SK-N-SH (cell line): Measurements from ENCODE around the gene C9. TPM values are rescaled to one million over a fixed set of nuclear protein-coding genes. Genes with fewer than 3 reads are reported as not detected.

Source experiments
- CTCF ChIA-PET: fragments of 300-600, 350-600 bp; formaldehyde crosslinking; extraction: SDS; loops from one replicate; lab custom pipeline; 2021; lab: Yijun Ruan, JAX
- POLR2A ChIA-PET: fragments of 350-600 bp; sonication (Branson Sonifier 250); formaldehyde crosslinking; extraction: SDS; loops from one replicate; lab custom pipeline; 2020; ENCODE audit warnings: antibody characterized with exemption, inconsistent platforms; lab: Yijun Ruan, JAX
- DNase-seq: peaks from one replicate; pipeline ENCODE4 v3.0.0; 2012
- H2AFZ ChIP-seq: fragments of 200-600 bp; sonication (generic); 2 replicates; pipeline ENCODE4 v1.8.1; 2016; ENCODE audit warnings: antibody characterized with exemption, mild to moderate bottlenecking, low read depth
- H3F3A ChIP-seq: fragments of 200-600 bp; sonication (generic); replicated peaks from 2 replicates; pipeline ENCODE3; 2016; ENCODE audit warnings: antibody characterized with exemption, mild to moderate bottlenecking; ENCODE audit not compliant: insufficient read depth
- H3K27ac ChIP-seq, 2 experiments: fragments of 200-500 bp in 1 of 2; fragments of 200-600 bp in 1 of 2; sonication (Bioruptor generic) in 1 of 2; sonication (generic), shearing (Covaris generic) in 1 of 2; 2 replicates each; pipeline versions ENCODE4 v1.5.1 to v1.6.1; 2014 to 2016; ENCODE audit warnings: low read depth in 2 of 2, inconsistent platforms in 1 of 2, low read length in 1 of 2, mild to moderate bottlenecking in 1 of 2, mixed read lengths in 1 of 2
- H3K27me3 ChIP-seq: fragments of 200-600 bp; sonication (generic), shearing (Covaris generic); 2 replicates; pipeline ENCODE4 v1.6.1; 2016; ENCODE audit warnings: mixed run types; ENCODE audit not compliant: insufficient read depth
- H3K36me3 ChIP-seq, 2 experiments: fragments of 200-500 bp in 1 of 2; fragments of 200-600 bp in 1 of 2; sonication (Bioruptor generic) in 1 of 2; sonication (generic) in 1 of 2; replicated peaks in 1 of 2; 2 replicates each; pipeline versions ENCODE3 to v1.5.1; 2014 to 2016; ENCODE audit warnings: low read length in 1 of 2, mild to moderate bottlenecking in 1 of 2; ENCODE audit not compliant: insufficient read depth in 2 of 2, control insufficient read depth in 1 of 2
- H3K4me1 ChIP-seq, 2 experiments: fragments of 200-500 bp in 1 of 2; fragments of 200-600 bp in 1 of 2; sonication (Bioruptor generic) in 1 of 2; sonication (generic), shearing (Covaris generic) in 1 of 2; 2 replicates each; pipeline versions ENCODE4 v1.5.1 to v1.6.1; 2014 to 2016; ENCODE audit warnings: low read depth in 1 of 2, low read length in 1 of 2, mixed run types in 1 of 2; ENCODE audit not compliant: insufficient read depth in 2 of 2, control insufficient read depth in 1 of 2
- H3K4me2 ChIP-seq: fragments of 200-600 bp; sonication (generic), shearing (Covaris generic); 2 replicates; pipeline ENCODE4 v1.6.1; 2017; ENCODE audit warnings: mixed run types
- H3K4me3 ChIP-seq, 2 experiments: fragments of 200-500 bp in 1 of 2; fragments of 200-600 bp in 1 of 2; sonication (Bioruptor generic) in 1 of 2; sonication (generic), shearing (Covaris generic) in 1 of 2; 2 replicates each; pipeline versions ENCODE4 v1.5.1 to v1.8.1; 2014 to 2016; ENCODE audit warnings: low read depth in 2 of 2, inconsistent platforms in 1 of 2, low read length in 1 of 2, mild to moderate bottlenecking in 1 of 2, mixed read lengths in 1 of 2, moderate library complexity in 1 of 2
- H3K79me2 ChIP-seq: fragments of 200-600 bp; sonication (generic); 2 replicates; pipeline ENCODE4 v1.8.1; 2017; ENCODE audit warnings: mild to moderate bottlenecking; ENCODE audit not compliant: insufficient read depth
- H3K9ac ChIP-seq: fragments of 200-600 bp; sonication (generic); 2 replicates; pipeline ENCODE4 v1.6.1; 2017; ENCODE audit warnings: mixed run types
- H3K9me2 ChIP-seq: fragments of 200-600 bp; sonication (generic); 2 replicates; pipeline ENCODE4 v1.6.1; 2017; ENCODE audit warnings: mixed run types
- H3K9me3 ChIP-seq: fragments of 200-600 bp; sonication (generic); 2 replicates; pipeline ENCODE4 v1.6.1; 2017; ENCODE audit warnings: mixed run types, mild to moderate bottlenecking, moderate library complexity
- H4K20me1 ChIP-seq: fragments of 200-600 bp; sonication (generic); 2 replicates; pipeline ENCODE4 v1.6.1; 2017; ENCODE audit warnings: mild to moderate bottlenecking, mixed run types; ENCODE audit not compliant: insufficient read depth
- CHD2 ChIP-seq: fragments of 150-350 bp; IDR thresholded peaks from 2 replicates; pipeline ENCODE4 v1.6.1; 2018; ENCODE audit warnings: low read length; ENCODE audit not compliant: partially characterized antibody
- CTCF ChIP-seq: fragments of 200-600 bp; sonication (generic); IDR thresholded peaks from 2 replicates; pipeline ENCODE4 v1.6.1; 2017; ENCODE audit warnings: antibody characterized with exemption, mild to moderate bottlenecking, moderate library complexity
- ELF1 ChIP-seq: IDR thresholded peaks from 2 replicates; pipeline ENCODE4 v1.4.0; 2012
- FOXM1 ChIP-seq: IDR thresholded peaks from 2 replicates; pipeline ENCODE4 v1.4.0; 2012; ENCODE audit warnings: low read depth, mild to moderate bottlenecking
- GABPA ChIP-seq: IDR thresholded peaks from 2 replicates; pipeline ENCODE4 v1.4.0; 2012; ENCODE audit warnings: low read depth, mild to moderate bottlenecking
- JUND ChIP-seq: IDR thresholded peaks from 2 replicates; pipeline ENCODE4 v1.4.0; 2012
- MEF2A ChIP-seq: IDR thresholded peaks from 2 replicates; pipeline ENCODE4 v1.4.0; 2012; ENCODE audit warnings: low read depth, borderline replicate concordance
- MXI1 ChIP-seq: IDR thresholded peaks from 2 replicates; pipeline ENCODE4 v1.6.1; 2012; ENCODE audit warnings: mild to moderate bottlenecking, low read depth, low read length, improper control_type of control experiment
- RCOR1 ChIP-seq: fragments of 150-350 bp; IDR thresholded peaks from 2 replicates; pipeline ENCODE4 v1.6.1; 2017; ENCODE audit warnings: antibody characterized with exemption, low read length
- TAF1 ChIP-seq: IDR thresholded peaks from 2 replicates; pipeline ENCODE4 v1.6.1; 2012; ENCODE audit warnings: low read depth, mild to moderate bottlenecking, low read length, moderate library complexity, borderline replicate concordance
- TCF12 ChIP-seq: IDR thresholded peaks from 2 replicates; pipeline ENCODE4 v1.4.0; 2012
- WGBS: methylation state at CpG from one replicate; pipeline ENCODE4 v1.1.6; 2017; ENCODE audit warnings: low lambda C conversion rate; 5-methylcytosine and 5-hydroxymethylcytosine counted together
- polyA plus RNA-seq, 3 experiments: library from polyadenylated mRNA; depleted of rRNA; stranded (reverse); fragments of >200 nt; gene quantifications; 2 replicates each; pipeline ENCODE4 v1.2.3, GENCODE V29; 2012
- TF ChIP-seq, protein P1 (sequence below): IDR thresholded peaks from 2 replicates; pipeline ENCODE4 v1.4.0; 2012; ENCODE audit warnings: low read depth
- TF ChIP-seq, protein P2 (sequence below): IDR thresholded peaks from 2 replicates; pipeline ENCODE4 v1.4.0; 2012; ENCODE audit warnings: low read depth, borderline replicate concordance
- TF ChIP-seq, protein P3 (sequence below): fragments of 150-350 bp; IDR thresholded peaks from 2 replicates; pipeline ENCODE4 v1.6.1; 2017; ENCODE audit warnings: antibody characterized with exemption, low read length, low read depth, borderline replicate concordance

The C9 gene
- polyA plus RNA-seq, 1 of the 3 experiments (the other 2 are of a cell fraction), result not detected

DNA sequence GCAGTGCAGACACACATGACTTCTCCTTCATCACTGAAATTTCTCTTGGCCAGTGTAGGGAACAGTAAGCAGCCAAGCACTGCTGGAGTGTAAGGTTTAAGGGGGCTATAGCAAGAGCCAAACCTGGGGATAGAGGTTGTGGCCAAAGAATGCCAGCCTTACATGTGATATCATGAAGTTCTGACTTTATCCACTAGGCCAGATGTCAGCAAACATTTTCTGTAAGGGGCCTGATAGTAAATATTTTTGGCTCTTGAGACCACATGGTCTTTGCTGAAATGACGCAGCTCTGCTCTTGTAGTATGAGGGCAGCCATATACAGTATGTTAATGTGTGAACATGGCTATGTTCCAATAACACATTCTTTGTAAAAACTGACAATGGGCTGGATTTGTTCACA lies 115.2 kb downstream of the C9 start:
- POLR2A ChIA-PET, result no interaction called here
- no peaks in the 10 kb centered on the region for H3K79me2 ChIP-seq
- no peak overlapping the region for H3K4me3 ChIP-seq
- CTCF ChIA-PET, result interaction anchor here (1.2 kb wide), 1 partner anchor 32 kb away, joined by 3 read pairs; no protein-coding TSS in a partner anchor
- no peaks in the 10 kb centered on the region for H3F3A ChIP-seq
- H2AFZ ChIP-seq, result no peak overlapping the region
- H3K9ac ChIP-seq, result no peak overlapping the region
- WGBS, result 0% methylated on average over 1 of the region's 1 CpG
- H3K9me2 ChIP-seq, result no peaks in the 10 kb centered on the region
- no peaks in the 10 kb centered on the region for H3K36me3 ChIP-seq
- H3K27me3 ChIP-seq, result peaks cover 23% of the 10 kb centered on the region; the same call in 1 of the 2 replicates
- DNase-seq, result no peak
- TF ChIP-seq CHD2, result no peak
- TF ChIP-seq, protein P1, sequence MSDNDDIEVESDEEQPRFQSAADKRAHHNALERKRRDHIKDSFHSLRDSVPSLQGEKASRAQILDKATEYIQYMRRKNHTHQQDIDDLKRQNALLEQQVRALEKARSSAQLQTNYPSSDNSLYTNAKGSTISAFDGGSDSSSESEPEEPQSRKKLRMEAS, result no peak
- no peaks in the 10 kb centered on the region for H3K9me3 ChIP-seq
- H3K4me1 ChIP-seq, result no peaks in the 10 kb centered on the region
- no peak overlapping the region for H3K27ac ChIP-seq
- H3K4me2 ChIP-seq, result no peak overlapping the region
- H4K20me1 ChIP-seq, result no peaks in the 10 kb centered on the region

DNA sequence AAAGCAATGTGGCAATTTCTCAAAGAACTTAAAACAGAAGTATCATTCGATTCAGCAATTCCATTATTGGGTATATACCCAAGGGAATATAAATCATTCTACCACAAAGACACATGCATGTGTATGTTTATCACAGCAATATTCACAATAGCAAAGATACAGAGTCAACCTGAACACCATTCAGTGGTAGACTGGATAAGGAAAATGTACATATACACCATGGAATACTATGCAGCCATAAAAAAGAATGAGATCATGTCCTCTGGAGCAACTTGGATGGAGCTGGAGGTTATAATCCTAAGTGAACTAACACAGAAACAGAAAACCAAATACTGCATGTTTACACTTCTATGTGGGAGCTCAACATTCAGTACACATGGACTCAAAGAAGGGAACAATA lies 123.5 kb downstream of the C9 start:
- CTCF ChIA-PET, result interaction anchor here (1.0 kb wide), 1 partner anchor 23 kb away, joined by 5 read pairs; no protein-coding TSS in a partner anchor
- Histone ChIP-seq H3K4me3 (no peak overlapping the region), H3K4me2 (no peak overlapping the region), H3K36me3 (no peaks in the 10 kb centered on the region), H3K9ac (no peak overlapping the region), H3K79me2 (no peaks in the 10 kb centered on the region), H3F3A (no peaks in the 10 kb centered on the region), H2AFZ (no peak overlapping the region), H3K27ac (no peak overlapping the region), H3K9me3 (no peaks in the 10 kb centered on the region), H4K20me1 (no peaks in the 10 kb centered on the region), H3K9me2 (no peaks in the 10 kb centered on the region), H3K4me1 (no peaks in the 10 kb centered on the region), H3K27me3 (peaks cover 9% of the 10 kb centered on the region; the same call in 1 of the 2 replicates)
- WGBS, result 4% methylated on average over 1 of the region's 1 CpG
- no peak for DNase-seq
- POLR2A ChIA-PET, result no interaction called here
- TF ChIP-seq, protein P2, sequence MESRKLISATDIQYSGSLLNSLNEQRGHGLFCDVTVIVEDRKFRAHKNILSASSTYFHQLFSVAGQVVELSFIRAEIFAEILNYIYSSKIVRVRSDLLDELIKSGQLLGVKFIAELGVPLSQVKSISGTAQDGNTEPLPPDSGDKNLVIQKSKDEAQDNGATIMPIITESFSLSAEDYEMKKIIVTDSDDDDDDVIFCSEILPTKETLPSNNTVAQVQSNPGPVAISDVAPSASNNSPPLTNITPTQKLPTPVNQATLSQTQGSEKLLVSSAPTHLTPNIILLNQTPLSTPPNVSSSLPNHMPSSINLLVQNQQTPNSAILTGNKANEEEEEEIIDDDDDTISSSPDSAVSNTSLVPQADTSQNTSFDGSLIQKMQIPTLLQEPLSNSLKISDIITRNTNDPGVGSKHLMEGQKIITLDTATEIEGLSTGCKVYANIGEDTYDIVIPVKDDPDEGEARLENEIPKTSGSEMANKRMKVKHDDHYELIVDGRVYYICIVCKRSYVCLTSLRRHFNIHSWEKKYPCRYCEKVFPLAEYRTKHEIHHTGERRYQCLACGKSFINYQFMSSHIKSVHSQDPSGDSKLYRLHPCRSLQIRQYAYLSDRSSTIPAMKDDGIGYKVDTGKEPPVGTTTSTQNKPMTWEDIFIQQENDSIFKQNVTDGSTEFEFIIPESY, result no peak
- TF ChIP-seq JUND, result no peak
- TF ChIP-seq, protein P1, result no peak
- no peak for TF ChIP-seq FOXM1
- no peak for TF ChIP-seq CTCF
- TF ChIP-seq ELF1, result no peak
- no peak for TF ChIP-seq TCF12
- TF ChIP-seq CHD2, result no peak
- TF ChIP-seq, protein P3, sequence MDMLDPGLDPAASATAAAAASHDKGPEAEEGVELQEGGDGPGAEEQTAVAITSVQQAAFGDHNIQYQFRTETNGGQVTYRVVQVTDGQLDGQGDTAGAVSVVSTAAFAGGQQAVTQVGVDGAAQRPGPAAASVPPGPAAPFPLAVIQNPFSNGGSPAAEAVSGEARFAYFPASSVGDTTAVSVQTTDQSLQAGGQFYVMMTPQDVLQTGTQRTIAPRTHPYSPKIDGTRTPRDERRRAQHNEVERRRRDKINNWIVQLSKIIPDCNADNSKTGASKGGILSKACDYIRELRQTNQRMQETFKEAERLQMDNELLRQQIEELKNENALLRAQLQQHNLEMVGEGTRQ, result no peak
- no peak for TF ChIP-seq RCOR1
- no peak for TF ChIP-seq MEF2A
- no peak for TF ChIP-seq TAF1
- TF ChIP-seq GABPA, result no peak
- TF ChIP-seq MXI1, result no peak
